ENCODE data around the gene PMPCA.

Gene PMPCA

DNA sequence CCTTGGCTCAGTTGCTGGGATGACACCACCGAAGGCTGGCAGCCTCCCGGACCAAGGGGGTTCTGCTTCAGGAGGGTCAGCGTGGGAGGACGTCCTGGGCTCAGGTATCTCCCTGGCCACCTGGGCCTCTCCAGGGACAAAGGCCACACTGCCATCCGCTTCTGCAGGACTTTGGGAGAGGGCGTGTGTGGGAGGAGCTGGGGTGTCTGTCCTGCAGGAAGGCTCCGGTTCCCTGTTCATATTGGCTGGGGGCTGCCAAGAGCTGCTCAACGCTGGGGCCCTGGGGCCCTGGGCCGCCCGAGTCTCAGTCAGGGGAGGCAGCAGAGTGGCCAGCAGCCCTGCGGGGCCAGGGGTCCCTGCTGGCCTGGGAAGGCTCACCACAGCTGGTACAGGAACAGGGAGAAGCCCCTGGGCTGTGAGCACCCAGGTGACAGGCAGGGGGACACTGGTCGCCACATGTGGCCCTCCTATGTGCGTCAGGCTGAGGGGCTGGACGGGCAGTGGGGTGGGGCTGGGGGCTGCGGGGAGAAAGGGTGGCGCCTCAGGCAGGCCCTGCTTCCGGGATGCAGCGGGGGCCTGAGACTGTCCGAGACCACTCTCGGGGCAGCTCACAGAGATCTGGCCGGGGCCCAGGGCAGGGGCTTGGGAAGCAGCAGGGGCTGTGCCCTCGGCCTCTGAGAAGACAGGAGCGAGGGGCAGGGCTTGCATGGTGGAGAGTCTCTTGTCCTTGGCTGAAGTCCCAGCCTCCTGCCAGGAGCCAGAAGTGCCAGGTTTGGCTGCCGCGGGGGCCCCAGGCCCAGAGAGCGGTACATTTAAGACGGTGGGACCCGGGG, 32.1 kb upstream of the PMPCA start:
- Histone ChIP-seq H3K4me3 (ENCODE audit: low read depth, low read length) (no peak overlapping the region), H3K4me1 (peaks cover 5% of the 10 kb centered on the region), H3K36me3 (peaks cover 56% of the 10 kb centered on the region), H3K9me3 (no peaks in the 10 kb centered on the region), H3K27me3 (no peaks in the 10 kb centered on the region)
- DNase-seq: no peak
- TF ChIP-seq, protein P1, sequence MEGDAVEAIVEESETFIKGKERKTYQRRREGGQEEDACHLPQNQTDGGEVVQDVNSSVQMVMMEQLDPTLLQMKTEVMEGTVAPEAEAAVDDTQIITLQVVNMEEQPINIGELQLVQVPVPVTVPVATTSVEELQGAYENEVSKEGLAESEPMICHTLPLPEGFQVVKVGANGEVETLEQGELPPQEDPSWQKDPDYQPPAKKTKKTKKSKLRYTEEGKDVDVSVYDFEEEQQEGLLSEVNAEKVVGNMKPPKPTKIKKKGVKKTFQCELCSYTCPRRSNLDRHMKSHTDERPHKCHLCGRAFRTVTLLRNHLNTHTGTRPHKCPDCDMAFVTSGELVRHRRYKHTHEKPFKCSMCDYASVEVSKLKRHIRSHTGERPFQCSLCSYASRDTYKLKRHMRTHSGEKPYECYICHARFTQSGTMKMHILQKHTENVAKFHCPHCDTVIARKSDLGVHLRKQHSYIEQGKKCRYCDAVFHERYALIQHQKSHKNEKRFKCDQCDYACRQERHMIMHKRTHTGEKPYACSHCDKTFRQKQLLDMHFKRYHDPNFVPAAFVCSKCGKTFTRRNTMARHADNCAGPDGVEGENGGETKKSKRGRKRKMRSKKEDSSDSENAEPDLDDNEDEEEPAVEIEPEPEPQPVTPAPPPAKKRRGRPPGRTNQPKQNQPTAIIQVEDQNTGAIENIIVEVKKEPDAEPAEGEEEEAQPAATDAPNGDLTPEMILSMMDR (IDR thresholded peaks at IDR 0.05; ENCODE audit: low read depth, low read length): no peak

DNA sequence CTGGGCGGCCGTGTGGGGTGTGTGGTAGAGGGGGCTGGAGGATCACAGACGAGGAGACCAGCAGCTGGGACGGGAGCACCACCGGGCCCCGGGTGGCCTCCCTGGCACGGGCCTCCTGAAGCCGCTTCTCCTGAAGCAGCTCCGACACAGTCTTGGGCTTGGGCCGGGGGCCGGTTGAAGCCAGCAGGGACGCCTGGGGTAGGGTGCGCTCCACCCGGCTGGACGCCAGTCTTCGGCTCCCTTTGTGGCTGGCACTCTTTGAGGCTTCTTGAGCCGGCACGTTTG, 31.5 kb upstream of the PMPCA start:
- DNase-seq: no peak
- Histone ChIP-seq H3K9me3 (no peaks in the 10 kb centered on the region), H3K4me1 (no peaks in the 10 kb centered on the region; the same call in 1 of the 2 replicates), H3K4me3 (ENCODE audit: low read depth, low read length) (no peak overlapping the region), H3K36me3 (peaks cover 60% of the 10 kb centered on the region), H3K27me3 (no peaks in the 10 kb centered on the region)
- TF ChIP-seq, protein P1 (IDR thresholded peaks at IDR 0.05; ENCODE audit: low read depth, low read length): no peak

DNA sequence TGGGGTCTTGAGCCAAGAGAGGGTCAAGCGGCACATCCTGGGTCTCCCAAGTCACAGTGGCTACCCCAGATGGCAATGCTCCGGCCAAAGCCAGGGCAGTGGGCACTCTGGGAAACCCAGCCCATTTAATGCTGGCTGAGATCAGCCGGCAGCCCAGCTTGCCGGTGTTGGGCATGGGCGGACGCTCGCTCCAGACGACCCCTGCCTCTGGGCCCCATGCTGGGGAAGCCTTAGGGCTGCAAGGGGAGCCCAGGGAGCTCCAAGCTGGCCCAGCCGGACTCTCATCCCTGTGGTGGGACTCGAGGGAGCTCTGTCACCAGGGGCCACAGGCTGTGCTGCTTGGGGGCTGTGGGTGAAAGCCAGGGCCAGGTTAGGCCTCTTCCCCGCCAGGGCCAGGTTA, 31.1 kb upstream of the PMPCA start:
- TF ChIP-seq, protein P1 (IDR thresholded peaks at IDR 0.05; ENCODE audit: low read depth, low read length): no peak
- peaks cover 64% of the 10 kb centered on the region for H3K36me3 ChIP-seq
- DNase-seq: no peak
- H3K4me3 ChIP-seq (ENCODE audit: low read depth, low read length): no peak overlapping the region
- H3K9me3 ChIP-seq: no peaks in the 10 kb centered on the region
- H3K27me3 ChIP-seq: no peaks in the 10 kb centered on the region
- H3K4me1 ChIP-seq: no peaks in the 10 kb centered on the region

DNA sequence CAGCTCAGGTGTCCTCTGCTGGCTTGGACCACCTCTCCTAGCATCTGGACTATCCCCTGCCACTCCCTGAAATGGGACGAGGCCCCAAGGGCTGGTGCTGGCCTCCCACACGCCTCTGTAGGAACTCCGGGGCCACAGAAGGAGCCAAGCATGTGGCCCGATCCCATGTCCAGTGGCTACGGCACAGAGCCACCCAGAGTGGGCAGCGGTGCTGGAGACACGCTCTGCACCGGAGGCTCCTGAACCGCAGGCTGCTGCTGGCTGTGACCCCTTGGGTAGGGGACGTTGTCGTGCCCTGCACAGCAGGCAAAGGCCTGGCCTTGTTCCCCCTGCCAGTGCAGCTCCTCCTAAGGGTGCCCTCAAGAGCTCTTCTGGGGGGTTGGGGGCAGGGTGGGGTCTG, 30.6 kb upstream of the PMPCA start:
- no peak overlapping the region for H3K4me3 ChIP-seq (ENCODE audit: low read depth, low read length)
- no peaks in the 10 kb centered on the region for H3K9me3 ChIP-seq
- TF ChIP-seq, protein P1 (IDR thresholded peaks at IDR 0.05; ENCODE audit: low read depth, low read length): no peak
- DNase-seq: no peak
- H3K4me1 ChIP-seq: no peaks in the 10 kb centered on the region
- no peaks in the 10 kb centered on the region for H3K27me3 ChIP-seq
- H3K36me3 ChIP-seq: peaks cover 69% of the 10 kb centered on the region

DNA sequence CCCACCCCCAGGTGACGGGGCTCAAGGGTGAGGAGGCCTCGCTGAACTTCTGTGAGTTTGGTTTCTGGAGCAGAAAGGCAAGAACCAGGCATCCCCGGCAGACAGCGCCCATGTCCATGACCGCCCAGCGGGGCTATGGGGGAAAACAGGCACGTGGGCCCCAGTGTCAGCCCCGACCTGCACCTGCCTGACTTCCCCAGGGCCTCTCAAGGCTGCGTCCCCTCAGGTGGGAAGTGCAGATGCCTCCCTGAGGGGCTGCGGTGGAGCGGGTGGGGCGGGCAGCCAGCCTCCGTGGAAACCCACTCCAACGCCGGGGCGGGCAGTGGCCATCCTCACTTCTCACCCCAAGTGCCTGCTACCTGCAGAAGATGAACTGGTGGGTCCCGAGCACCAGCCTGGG, 30.1 kb upstream of the PMPCA start:
- no peaks in the 10 kb centered on the region for H3K27me3 ChIP-seq
- H3K36me3 ChIP-seq: peaks cover 67% of the 10 kb centered on the region

DNA sequence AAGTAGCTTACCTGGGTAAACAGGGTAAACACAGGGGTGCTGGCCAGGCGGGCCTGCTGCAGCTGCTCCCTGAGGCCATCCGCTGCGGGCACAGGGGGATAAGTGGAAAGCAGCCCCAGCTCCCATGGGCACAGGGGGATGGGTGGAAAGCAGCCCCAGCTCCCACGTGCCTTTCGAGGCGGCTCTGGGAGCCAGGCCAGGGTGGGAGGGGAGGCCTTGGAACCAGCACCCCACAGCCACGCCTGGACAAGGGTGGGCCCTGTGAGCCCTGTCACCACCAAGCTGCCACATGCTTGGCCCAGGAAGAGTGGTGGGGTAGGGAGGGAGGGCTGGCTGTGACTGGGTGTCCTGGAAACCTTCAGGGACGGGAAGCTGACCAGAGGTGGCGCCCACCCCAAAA, 29.1 kb upstream of the PMPCA start:
- Histone ChIP-seq H3K27me3 (no peaks in the 10 kb centered on the region), H3K9me3 (no peaks in the 10 kb centered on the region), H3K4me1 (no peaks in the 10 kb centered on the region), H3K4me3 (ENCODE audit: low read depth, low read length) (no peak overlapping the region), H3K36me3 (peaks cover 63% of the 10 kb centered on the region)
- TF ChIP-seq, protein P1 (IDR thresholded peaks at IDR 0.05; ENCODE audit: low read depth, low read length): no peak
- no peak for DNase-seq

More for the DNA sequence above, 30.1 kb upstream of the PMPCA start:
- TF ChIP-seq, protein P1 (IDR thresholded peaks at IDR 0.05; ENCODE audit: low read depth, low read length): no peak
- DNase-seq: no peak
- Histone ChIP-seq H3K4me1 (no peaks in the 10 kb centered on the region), H3K4me3 (ENCODE audit: low read depth, low read length) (no peak overlapping the region), H3K9me3 (no peaks in the 10 kb centered on the region)

All from BE2C (cell line).